K562 (cell line): ENCODE results near the gene RBFOX2. TPM values are rescaled to one million over a fixed set of nuclear protein-coding genes. Genes with fewer than 3 reads are reported as not detected.

Experiments
- CBFA2T3 ChIP-seq: fragments of 450-650 bp; IDR thresholded peaks from 2 replicates; pipeline ENCODE4 v1.6.1; 2017
- CBX3 ChIP-seq, 2 experiments: IDR thresholded peaks; 1 replicate in 1 of 2; 2 replicates in 1 of 2; pipeline ENCODE4 v1.6.1; 2012; ENCODE audit warnings: inconsistent platforms in 2 of 2, low read length in 2 of 2, borderline replicate concordance in 1 of 2, control low read depth in 1 of 2
- LARP7 ChIP-seq: fragments of 450-650 bp; IDR thresholded peaks from 2 replicates; pipeline ENCODE4 v1.6.1; 2016
- NRF1 ChIP-seq, 2 experiments: fragments of 450-650 bp; IDR thresholded peaks in 1 of 2; conservative IDR thresholded peaks in 1 of 2; 2 replicates each; pipeline ENCODE4 v1.6.1; 2014; ENCODE audit warnings: mild to moderate bottlenecking in 2 of 2
- PRMT5 ChIP-seq: sonication (generic); formaldehyde crosslinking; IDR thresholded peaks from 2 replicates; pipeline ENCODE4 v1.5.0; 2020; ENCODE audit warnings: missing genetic modification reagents
- RAD51 ChIP-seq: fragments of 450-650 bp; IDR thresholded peaks from 2 replicates; pipeline ENCODE4 v1.7.1; 2016; ENCODE audit warnings: low read depth, mild to moderate bottlenecking, borderline replicate concordance
- TCF7 ChIP-seq: sonication (generic); IDR thresholded peaks from 2 replicates; pipeline ENCODE4 v1.6.1; 2016; ENCODE audit warnings: antibody characterized with exemption, borderline replicate concordance
- ZNF232 ChIP-seq: sonication (generic); formaldehyde crosslinking; IDR thresholded peaks from 2 replicates; pipeline ENCODE4 v1.8.0; 2022; ENCODE audit warnings: mild to moderate bottlenecking, missing genetic modification reagents
- ZNF511 ChIP-seq: sonication (generic); formaldehyde crosslinking; IDR thresholded peaks from 2 replicates; pipeline ENCODE4 v1.8.0; 2022; ENCODE audit warnings: mild to moderate bottlenecking, missing genetic modification reagents
- ZNF561 ChIP-seq: fragments of 450-650 bp; formaldehyde crosslinking; conservative IDR thresholded peaks from 2 replicates; pipeline ENCODE4 v1.4.0; 2020; ENCODE audit warnings: mild to moderate bottlenecking, moderate library complexity
- ZNF75A ChIP-seq: fragments of 450-650 bp; formaldehyde crosslinking; IDR thresholded peaks from 2 replicates; pipeline ENCODE4 v1.4.0; 2020; ENCODE audit warnings: mild to moderate bottlenecking
- polyA plus RNA-seq, 8 experiments: library from polyadenylated mRNA; depleted of rRNA in 4 of 8; stranded (reverse) in 5 of 8; unstranded in 3 of 8; fragments of >200 nt; fragmentation: Nextera tagmentation in 2 of 8; fragmentation: Illumina TruSeq in 1 of 8; extraction: Ambion mirVana in 2 of 8; extraction: Trizol in 1 of 8; gene quantifications; 2 replicates each; pipeline versions ENCODE4 v1.2.1 to v1.2.3, GENCODE V29; 2011 to 2014; ENCODE audit warnings: inconsistent platforms in 1 of 8, missing spikeins in 1 of 8
- total RNA-seq, 7 experiments: library from RNA; depleted of rRNA in 6 of 7; stranded (reverse); fragments of >200 nt in 6 of 7; fragmentation: Illumina TruSeq in 2 of 7; extraction: Trizol in 2 of 7; gene quantifications; 2 replicates each; pipeline versions ENCODE4 v1.2.1 to v1.2.3, GENCODE V29; 2011 to 2021; ENCODE audit warnings: low replicate concordance in 1 of 7
- TF ChIP-seq, protein P1 (sequence below): fragments of 250-450 bp; sonication (Bioruptor Pico); IDR thresholded peaks from 2 replicates; pipeline ENCODE4 v1.8.0; 2022; ENCODE audit warnings: moderate library complexity, mild to moderate bottlenecking, inconsistent platforms

Gene RBFOX2
- total and polyA plus RNA-seq, 9 of the 15 experiments (the other 6 are each of a cell fraction or from before 2014, with no cell fraction given), result 5.8 to 24.8 (median 14.2) TPM

- TF ChIP-seq, protein P1, sequence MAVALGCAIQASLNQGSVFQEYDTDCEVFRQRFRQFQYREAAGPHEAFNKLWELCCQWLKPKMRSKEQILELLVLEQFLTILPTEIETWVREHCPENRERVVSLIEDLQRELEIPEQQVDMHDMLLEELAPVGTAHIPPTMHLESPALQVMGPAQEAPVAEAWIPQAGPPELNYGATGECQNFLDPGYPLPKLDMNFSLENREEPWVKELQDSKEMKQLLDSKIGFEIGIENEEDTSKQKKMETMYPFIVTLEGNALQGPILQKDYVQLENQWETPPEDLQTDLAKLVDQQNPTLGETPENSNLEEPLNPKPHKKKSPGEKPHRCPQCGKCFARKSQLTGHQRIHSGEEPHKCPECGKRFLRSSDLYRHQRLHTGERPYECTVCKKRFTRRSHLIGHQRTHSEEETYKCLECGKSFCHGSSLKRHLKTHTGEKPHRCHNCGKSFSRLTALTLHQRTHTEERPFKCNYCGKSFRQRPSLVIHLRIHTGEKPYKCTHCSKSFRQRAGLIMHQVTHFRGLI (CRISPR knock-in tag), result no peak
- TF ChIP-seq ZNF75A (CRISPR knock-in tag), result no peak
- no peak for TF ChIP-seq ZNF561
- TF ChIP-seq LARP7, result no peak
- no peak for TF ChIP-seq ZNF511
- TF ChIP-seq PRMT5 (CRISPR knock-in tag), result no peak
- peak; percentile 71 to 73 for TF ChIP-seq NRF1 (conservative IDR thresholded peaks at IDR 0.05 in 1 of 2, IDR thresholded peaks at IDR 0.05 in 1 of 2)
- no peak for TF ChIP-seq RAD51
- peak; percentile 69 for TF ChIP-seq CBFA2T3
- TF ChIP-seq TCF7, result no peak
- no peak for TF ChIP-seq ZNF232
- TF ChIP-seq CBX3 (IDR thresholded peaks at IDR 0.05; ENCODE audit: borderline replicate concordance in 1 of 2, low read length in 2 of 2), result no peak
These were observed 18.5 kb downstream of the RBFOX2 start (continued) for GRCh38 chr22:36010090-36010489.
